Ishikawa (cell line): ENCODE data around the gene ASAP3.

Experiments used
- CREB1 ChIP-seq: IDR thresholded peaks from 2 replicates; pipeline ENCODE4 v1.6.1; 2012; ENCODE audit warnings: low read depth
- EP300 ChIP-seq: IDR thresholded peaks from 2 replicates; pipeline ENCODE4 v1.6.1; 2012; ENCODE audit warnings: borderline replicate concordance
- YY1 ChIP-seq: IDR thresholded peaks from 2 replicates; pipeline ENCODE4 v1.6.1; 2012; ENCODE audit warnings: low read depth
- TF ChIP-seq, protein P1 (sequence below): IDR thresholded peaks from 2 replicates; pipeline ENCODE4 v1.6.1; 2012; ENCODE audit warnings: low read depth, mild to moderate bottlenecking

DNA sequence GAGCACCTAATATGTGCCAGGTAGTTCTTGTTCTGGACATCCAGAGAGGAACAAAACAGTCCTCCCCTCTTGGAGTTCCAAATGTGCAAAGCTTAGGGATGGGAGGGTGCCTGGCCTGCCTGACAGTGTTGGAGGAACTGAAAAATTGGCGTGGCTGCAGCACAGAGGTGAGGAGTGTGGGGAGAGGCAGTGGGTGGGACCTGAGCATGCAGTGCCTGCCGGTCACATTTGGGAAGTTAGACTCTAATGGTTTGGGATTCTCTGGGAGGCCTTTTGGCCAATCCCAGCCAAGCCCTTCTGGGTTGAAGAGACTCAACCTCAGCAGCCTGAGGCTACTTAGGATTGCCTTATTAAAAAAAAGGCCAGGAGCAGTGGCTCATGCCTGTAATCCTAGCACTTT lies 57.2 kb downstream of the ASAP3 start:
- TF ChIP-seq EP300 (no peak), YY1 (no peak), CREB1 (no peak)
- TF ChIP-seq, protein P1, sequence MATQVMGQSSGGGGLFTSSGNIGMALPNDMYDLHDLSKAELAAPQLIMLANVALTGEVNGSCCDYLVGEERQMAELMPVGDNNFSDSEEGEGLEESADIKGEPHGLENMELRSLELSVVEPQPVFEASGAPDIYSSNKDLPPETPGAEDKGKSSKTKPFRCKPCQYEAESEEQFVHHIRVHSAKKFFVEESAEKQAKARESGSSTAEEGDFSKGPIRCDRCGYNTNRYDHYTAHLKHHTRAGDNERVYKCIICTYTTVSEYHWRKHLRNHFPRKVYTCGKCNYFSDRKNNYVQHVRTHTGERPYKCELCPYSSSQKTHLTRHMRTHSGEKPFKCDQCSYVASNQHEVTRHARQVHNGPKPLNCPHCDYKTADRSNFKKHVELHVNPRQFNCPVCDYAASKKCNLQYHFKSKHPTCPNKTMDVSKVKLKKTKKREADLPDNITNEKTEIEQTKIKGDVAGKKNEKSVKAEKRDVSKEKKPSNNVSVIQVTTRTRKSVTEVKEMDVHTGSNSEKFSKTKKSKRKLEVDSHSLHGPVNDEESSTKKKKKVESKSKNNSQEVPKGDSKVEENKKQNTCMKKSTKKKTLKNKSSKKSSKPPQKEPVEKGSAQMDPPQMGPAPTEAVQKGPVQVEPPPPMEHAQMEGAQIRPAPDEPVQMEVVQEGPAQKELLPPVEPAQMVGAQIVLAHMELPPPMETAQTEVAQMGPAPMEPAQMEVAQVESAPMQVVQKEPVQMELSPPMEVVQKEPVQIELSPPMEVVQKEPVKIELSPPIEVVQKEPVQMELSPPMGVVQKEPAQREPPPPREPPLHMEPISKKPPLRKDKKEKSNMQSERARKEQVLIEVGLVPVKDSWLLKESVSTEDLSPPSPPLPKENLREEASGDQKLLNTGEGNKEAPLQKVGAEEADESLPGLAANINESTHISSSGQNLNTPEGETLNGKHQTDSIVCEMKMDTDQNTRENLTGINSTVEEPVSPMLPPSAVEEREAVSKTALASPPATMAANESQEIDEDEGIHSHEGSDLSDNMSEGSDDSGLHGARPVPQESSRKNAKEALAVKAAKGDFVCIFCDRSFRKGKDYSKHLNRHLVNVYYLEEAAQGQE = no peak
